HG03457 (cell line): ENCODE measurements around the gene FLG2.

ENCODE experiments used
- ATAC-seq: cut with Tn5 transposase; IDR thresholded peaks from one replicate; pipeline ENCODE4 v1.9.1; 2021; ENCODE audit warnings: moderate number of reproducible peaks; ENCODE audit not compliant: unreplicated experiment

FLG2 gene

DNA sequence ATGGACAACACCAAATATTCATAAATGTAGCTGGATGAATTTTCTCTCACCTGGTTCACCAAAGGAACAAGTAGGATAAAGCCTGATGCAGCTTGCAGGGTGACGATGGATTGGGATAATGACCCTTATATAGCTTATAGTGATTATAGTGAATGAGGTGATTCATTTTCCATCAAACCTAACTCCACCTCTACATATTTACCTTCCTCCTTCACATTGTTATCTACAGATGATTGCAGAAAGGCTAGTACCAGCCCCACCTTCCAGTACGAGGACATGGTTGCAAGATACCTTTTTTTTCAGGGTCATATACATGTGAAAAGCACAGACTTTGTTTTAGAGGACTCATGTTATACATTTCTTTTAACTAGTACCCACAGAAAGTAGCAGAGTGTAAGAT lies at the start of gene FLG2:
Gene FLG2 (minus strand): TSS at position 101 of the 400 bp plus-strand sequence. CDS start 1,122 bp downstream, outside the sequence.
- no peak for ATAC-seq

DNA sequence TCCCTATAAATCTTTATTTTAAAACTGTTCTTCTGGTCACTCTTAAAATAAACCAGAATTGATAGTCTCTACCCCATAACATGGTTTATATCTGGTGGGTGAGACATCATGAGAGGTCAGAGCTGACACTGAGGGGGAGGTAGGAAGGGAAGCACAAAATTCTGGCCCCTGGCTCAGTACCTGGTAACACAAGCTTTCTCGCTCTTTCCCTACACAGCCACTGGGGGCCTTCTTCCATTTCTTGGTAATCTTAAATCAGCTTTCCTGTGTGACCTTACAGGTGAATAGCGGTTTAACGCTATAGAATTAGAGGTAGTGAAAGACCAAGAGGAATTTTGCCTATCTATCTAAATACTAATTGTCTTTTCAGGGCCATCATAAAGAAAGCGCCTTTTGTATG lies 48.9 kb upstream of the FLG2 start:
- ATAC-seq = no peak

DNA sequence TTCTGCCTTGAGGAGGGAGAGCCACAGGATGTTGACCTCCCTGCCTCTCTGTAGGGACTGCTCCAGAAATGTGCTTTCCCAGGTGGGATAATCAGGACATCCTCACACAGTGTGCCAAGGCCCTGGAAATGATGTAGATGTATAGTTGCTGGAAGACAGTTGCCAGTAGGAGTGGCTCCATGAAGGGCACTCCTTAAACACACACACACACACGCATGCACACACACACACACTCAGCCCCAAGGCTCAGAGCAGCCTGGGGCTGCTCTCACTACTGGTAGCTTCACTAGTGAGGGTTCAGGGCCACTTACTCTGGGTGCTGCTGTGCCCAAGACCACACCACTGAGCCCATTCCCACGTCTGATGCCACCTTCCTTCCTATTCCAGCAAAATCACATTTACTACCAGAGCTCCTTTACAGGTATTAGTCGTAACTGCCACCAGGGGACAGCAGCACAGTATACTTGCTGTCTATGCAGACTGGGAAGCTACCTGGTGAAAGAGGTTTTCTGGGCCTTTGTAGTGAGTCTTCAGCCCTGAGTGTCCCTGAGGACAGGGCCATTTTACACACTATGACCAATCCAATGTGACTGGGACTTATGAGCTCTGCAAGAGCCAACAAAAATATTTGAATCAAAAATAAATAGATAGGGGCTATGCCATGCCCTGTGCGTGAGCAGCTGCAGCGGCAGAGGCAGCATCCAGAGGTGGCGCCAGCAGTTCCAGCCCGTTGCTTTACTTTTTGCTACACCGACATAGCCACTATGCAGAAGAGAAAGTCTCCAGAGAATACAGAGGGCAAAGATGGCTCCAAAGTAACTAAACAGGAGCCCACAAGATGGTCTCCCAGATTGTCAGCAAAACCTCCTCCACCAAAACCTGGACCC lies 39.2 kb upstream of the FLG2 start:
- no peak for ATAC-seq

DNA sequence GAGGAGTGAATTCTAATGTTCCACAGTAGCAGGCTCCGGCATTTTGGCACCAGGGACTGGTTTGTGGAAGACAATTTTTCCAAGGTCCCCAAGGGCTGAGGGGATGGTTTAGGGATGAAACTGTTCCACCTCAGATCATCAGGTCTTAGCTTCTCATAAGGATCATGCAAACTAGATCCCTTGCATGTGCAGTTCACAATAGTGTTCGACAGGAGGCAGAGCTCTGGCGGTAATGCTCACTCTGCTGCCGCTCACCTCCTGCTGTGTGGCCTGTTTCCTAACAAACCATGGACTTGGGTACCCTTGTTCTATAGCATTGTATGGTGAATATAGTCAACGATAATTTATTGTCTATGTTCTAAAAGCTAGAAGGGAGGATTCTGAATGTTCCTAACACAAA lies 37.7 kb upstream of the FLG2 start:
- no peak for ATAC-seq

DNA sequence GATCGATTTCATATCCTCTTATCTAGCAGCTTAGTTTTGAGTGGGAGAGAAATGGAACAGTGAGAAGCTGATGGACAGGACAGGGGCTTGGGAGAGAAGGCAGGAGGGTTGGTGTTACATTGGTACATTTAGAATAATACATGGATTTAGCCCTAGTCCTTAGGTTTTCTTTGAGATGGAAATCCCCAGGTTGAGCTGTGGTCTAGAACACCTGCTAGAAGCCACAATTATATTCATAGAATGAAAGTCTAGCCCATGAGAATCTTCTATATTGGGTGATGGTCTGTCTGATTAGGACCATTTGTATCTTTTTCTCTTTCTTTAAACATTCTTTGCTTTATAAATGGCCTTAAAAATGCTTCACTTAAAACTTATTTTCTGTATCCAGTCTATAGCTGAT lies 34.3 kb upstream of the FLG2 start:
- ATAC-seq = no peak

DNA sequence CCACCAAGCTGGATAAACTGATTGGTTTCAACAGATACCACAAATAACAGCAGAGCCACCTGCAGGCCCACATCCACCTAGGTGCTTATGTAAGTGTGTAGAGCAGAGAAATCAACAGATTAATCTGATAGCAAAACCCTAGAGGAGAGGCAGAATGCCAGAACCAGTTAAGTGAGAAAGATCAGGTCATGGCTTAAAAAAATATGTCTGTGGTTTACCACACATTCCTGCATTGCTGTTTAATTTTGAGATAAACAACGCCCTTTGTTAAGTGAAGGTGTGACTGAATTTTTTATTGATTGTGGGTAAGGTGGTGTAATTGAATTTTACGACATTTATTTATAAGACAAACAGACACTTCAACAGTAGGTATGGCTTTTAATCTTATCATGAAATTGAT lies 33.1 kb upstream of the FLG2 start:
- ATAC-seq = no peak

DNA sequence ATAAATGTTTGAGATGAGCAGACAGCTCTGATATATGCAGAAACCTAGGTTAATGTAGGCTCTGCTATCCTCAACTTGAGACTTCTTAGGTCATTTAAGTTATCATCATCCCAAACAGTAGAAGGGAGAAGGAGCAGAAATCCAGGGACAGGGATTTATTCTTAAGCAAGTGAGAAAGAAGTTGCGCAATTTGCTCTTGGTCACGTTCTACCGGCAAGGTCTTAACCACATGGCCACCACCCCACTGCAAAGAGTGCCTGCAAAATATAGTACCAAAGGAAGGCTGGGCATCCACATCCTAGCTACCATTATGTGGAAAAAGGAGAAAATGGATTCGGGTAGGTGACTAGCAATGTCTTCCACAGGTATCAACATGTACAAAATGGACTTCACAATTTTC lies 29.1 kb upstream of the FLG2 start:
- ATAC-seq = no peak

DNA sequence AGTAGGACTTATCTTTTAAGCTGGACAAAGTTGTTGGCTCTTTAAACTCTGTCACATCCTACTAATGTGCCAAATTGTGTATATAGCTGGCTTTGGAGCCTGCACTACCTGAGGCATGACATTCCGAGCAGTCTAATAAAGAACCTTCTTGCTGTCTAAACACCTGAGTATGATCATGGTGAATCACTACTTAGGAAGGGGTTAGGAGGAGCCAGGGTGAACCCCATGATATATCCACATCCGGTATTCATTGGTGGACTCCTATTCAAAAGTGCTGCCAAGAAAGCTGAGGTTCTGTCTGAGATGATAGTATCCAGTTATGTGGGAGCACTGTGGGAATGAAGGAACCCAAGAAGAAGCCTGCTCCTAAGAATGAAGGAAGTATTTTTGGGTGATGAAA lies 27.1 kb upstream of the FLG2 start:
- ATAC-seq = no peak

DNA sequence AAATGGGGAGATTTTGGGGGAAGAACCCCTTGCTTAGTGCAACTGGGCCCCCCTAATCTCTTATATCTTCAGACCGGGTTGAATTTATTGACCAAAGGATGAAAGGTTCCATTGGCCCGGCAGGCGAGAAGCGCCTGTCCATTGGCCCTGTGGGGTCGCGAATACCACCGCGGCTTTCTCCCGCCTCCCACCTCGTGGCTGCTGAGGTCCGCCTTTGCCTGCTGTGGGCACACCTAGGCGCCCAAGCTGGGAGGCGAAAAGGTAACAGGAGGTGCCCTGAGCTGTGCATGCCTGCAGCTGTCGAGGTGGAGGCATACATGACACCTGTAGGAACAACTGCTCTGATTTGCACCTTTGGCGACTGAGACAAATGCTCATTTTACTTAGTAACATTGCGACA lies 21.1 kb upstream of the FLG2 start:
- no peak for ATAC-seq

DNA sequence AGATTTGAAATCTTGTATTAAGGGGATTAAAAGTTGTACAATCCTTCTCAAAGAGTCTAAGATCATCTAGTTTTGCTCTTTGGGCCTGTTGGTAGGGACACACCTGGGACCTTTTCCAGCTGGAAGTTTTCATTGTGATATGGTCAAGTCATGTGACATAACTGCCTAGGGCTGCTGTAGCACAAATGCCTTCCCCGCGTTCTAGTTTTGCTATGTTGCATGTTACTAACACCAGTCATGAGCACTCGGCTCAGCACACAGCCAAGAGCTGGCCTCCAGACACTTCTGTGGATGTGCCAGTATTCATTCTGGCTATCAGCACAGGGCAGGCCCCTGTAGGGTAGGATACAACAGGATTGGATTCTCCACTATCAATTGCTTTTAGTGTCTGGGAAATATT lies 14.6 kb upstream of the FLG2 start:
- no peak for ATAC-seq

DNA sequence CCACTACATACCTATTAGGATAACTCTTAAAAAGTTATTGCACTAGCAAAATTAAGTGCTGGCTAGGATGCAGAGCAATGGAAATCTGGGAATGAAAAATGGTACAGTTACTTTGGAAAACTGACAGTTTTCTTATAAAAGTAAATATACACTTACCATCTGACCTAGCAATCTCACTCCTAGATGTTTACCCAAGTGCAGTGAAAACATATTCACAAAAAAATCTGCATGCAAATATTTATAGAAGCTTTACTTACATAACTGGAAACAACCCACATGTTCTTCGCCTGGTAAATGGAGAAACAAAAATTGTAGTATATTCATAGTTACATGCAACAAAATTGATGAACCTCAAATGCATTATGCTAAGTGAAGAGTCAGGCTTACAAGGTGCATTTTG lies 12.9 kb upstream of the FLG2 start:
- no peak for ATAC-seq

DNA sequence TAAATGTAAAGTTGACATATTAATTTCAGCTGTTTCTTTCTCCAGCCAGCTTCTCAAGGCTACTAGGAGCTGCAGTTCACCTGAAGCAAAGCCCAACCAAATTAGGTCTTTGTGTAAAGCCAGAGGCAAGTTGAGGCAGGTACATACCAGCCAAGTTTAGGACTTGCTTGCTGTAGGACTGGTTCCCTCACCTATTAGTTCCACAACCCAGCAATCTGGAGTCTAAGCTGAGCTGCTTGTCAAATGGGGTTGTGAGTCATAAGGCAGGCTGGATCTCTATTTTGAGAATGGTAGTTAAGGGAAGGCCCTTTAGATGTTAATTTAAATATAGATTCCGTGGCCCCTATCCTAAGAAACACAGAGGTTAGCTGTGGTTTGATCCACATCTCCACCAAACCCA lies 7.6 kb upstream of the FLG2 start:
- no peak for ATAC-seq

DNA sequence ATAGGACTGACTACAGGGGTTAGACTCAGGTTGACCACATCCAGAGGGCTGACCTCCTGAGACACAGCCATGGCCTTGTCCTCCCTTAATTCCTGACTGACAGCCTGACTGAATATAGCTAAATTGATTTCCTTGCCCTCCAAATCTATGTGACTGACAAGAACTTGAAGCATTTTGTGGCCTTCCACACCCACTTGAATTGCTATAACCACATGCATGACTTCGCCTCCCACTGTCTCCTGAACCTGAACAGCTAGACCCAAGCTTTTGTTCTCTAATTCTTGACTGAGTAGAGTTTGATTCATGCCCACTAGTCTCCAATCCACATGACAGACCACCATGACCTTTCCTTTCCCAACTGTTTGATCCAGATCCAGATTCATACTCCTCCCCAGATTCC lies 3.1 kb downstream of the FLG2 start:
- no peak for ATAC-seq

DNA sequence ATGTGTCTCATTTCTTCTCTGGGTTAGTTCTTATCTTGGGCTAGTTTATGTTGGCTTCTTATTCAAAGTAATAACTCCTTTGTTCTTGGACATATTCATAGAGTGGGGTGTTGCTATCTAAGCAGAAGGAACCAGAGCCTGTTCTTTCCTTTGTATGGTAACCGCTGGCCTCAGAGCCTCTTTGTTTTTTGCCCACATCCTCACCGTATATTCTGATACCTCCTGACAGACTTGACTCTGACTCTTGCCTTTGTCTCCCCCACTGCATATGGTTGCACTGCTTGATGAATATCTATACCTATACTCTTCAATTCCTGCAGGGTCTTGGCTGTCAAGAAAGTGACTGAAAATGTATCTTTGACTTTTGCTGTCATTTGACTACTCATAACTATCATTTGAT lies 10.2 kb downstream of the FLG2 start:
- no peak for ATAC-seq

DNA sequence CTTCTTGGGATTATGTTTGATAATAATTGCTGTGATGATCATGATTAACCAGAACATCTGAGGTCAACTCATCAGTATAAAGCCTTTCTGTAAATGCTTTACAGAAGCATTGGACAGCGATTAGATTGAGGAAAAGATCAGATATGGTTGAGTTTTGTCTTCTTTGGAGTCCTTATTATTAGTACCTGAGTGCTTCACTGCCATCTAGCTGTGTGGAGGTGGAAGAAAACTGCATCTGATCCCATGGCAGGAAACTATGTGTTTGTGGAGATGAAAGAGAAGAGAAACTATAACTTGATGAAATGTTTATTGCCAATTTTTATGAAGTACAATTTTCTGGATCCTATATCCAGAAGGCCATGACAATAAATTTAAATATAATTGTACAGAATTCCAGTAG lies 11.4 kb downstream of the FLG2 start:
- ATAC-seq = no peak

DNA sequence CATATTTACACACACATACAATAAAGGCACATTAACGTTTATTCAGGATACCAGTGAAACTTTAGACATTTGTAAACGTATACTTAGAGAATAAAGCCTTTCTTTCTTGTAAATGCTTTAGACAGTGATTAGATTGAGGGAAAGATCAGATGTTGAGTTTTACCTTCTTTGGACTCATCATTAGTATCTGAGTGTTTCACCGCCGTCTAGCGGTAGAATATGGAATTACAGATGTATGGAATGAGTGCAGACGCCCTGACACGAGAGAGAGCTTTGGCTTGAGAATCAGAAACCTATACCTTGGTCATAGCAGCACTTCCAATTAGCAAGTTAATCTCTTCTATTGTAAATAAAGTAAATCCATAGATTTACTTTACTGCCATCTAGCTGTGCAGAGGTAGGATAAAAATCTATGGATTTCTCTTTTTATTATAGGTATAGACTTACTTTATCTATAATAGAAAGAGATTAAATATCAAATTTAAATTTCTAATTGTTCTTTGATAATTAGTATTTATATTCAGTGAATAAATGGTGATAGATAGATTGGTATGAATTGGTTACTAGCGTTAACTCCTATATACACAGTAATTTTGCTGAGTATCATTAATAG lies 12.6 kb downstream of the FLG2 start:
- ATAC-seq = no peak

DNA sequence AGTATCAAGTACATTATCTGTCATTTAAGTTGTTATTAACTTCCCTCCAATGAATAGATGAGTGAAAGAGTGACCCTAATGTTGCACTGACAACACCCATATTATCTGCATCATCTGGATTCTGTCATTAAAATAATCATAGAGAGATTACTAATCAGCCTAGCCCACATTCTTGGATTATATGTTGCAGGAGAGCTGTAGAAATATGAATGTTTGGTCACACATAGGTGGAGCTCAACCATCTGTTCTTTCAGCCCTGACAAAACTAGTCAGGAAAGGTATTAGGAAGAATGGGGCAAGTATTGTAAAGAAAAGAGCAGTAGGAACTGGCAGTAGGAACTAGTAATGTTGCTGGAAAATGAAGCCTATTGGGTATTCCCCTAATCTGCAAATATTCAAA lies 15.4 kb downstream of the FLG2 start:
- ATAC-seq = no peak

DNA sequence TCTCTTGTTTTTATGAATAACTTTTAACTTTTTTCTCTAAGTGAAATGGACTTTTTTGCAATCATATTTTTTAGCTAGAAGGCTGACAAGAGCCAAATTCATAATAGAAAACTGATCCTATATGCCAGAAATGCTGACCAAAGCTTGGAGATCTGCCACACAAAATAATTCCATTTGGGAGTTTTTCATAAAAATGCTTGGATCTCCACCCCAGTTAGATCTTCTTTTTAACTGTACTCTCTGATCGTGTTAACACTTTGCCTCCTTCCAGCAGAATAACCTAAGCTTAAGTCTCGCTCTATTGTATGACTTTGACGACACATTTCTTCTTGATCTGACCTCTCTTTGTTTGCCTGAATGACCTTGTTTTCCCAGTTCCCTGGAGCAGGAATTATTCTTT lies 16.8 kb downstream of the FLG2 start:
- no peak for ATAC-seq

DNA sequence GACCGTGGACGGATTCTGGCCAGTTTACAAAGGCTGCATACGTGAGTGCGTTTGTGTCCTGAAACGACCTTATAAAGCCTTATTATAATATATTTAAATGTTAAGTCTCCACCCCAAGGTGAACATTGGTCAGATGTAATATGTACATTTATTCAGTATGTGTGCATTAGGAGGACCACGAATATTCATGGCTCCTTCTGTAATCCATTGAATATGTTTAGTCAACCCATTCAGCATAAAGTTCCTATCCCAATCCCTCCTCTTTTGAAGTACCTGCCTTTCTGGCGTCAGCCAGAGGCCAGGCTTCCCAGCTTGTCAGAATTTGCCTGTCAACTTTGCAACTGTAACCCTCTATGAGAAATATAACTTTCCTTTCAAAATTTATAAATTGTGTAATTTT lies 24.4 kb downstream of the FLG2 start:
- no peak for ATAC-seq

DNA sequence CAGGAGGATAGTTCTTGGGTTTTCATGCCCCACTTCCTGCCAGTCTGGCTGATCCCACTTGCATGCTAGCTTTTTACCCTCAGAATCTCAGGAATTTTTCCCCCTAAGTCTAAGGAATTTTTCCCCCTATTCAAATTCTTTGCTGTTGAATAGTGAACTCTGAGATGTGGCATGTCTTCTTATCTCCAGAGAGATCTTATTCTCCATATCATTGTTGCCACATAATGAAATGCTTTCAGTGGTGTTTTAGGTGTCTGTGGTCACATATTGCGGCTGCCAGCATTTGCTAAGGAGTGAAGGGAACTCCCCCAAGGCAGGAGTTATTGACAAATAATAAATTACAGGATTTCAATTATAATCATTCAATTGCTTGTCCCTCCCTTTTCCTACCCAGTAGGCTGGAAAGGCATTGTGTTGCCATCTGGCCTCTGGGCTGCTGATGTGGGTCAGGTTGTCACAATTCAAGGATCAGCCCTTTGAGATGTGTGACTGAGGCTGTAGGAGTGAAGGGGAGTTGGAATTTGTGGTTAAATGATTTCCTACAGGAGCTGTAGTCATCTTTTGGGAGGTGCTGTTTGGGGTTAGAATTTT lies 30.9 kb downstream of the FLG2 start:
- no peak for ATAC-seq

DNA sequence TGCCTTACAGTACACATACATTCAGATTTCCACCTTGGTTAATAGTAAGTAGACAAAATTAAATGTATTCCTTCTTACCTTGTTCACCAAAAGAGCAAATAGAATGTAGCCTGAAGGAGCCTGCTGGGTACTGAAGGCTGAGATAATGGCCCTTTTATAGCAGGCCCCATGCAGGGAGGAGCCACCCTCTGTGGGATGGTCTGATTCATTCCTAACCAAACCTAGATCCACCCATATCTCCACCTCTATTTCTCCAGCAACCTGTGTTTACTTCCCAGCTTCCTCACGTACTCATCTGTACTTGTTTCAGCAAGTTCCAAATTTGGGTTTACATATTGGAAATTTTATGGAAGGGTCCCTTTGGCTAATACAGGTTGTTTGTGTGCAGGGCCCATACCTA lies 34.7 kb downstream of the FLG2 start, which contains the start of gene FLG:
Gene FLG (minus strand): TSS at position 129 of the 400 bp plus-strand sequence. CDS start 9,783 bp downstream, outside the sequence.
- no peak for ATAC-seq

DNA sequence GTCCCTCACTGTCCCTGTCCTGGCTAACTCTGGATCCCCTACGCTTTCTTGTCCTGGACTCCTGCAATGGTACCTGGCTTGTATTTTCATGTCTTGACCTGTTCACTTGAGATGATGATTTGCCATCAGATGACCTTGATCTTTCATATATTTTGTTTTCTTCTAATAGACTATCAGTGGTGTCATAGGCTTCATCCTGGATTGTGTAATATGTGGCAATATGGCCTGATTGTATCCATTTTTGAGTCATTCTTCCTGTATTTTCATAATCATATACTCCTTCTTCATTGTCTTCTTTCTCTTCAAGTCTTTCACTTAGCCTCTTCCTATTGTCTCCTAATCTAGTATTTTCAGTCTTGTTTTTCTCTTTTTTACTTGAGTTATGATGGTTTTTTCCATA lies 45.8 kb downstream of the FLG2 start:
- ATAC-seq = no peak
